Endodermal cell (in vitro differentiated cells): ENCODE results near the gene RPUSD4. TPM values are rescaled to one million over a fixed set of nuclear protein-coding genes. Genes with fewer than 3 reads are reported as not detected.

Source experiments
- DNase-seq: peaks from one replicate; pipeline ENCODE4 v3.0.0-alpha.2; 2017
- H3K27ac ChIP-seq: 2 replicates; pipeline ENCODE4 v1.5.1; 2013; ENCODE audit warnings: mild to moderate bottlenecking, low read depth, low read length, moderate library complexity
- H3K27me3 ChIP-seq: 2 replicates; pipeline ENCODE4 v1.6.1; 2013; ENCODE audit warnings: mild to moderate bottlenecking, low read length, moderate library complexity; ENCODE audit not compliant: insufficient read depth, control insufficient read depth, poor library complexity, severe bottlenecking
- H3K36me3 ChIP-seq: 2 replicates; pipeline ENCODE4 v1.7.0; 2013; ENCODE audit warnings: mild to moderate bottlenecking, low read length, moderate library complexity; ENCODE audit not compliant: control insufficient read depth, insufficient read depth
- H3K4me1 ChIP-seq: one replicate; pipeline ENCODE4 v1.7.0; 2013; ENCODE audit warnings: low read length; ENCODE audit not compliant: control insufficient read depth, insufficient read depth
- H3K4me3 ChIP-seq: 2 replicates; pipeline ENCODE4 v1.5.1; 2013; ENCODE audit warnings: mild to moderate bottlenecking, low read length, moderate library complexity
- H3K9ac ChIP-seq: 2 replicates; pipeline ENCODE4 v1.6.1; 2013; ENCODE audit warnings: mild to moderate bottlenecking, low read length, moderate library complexity; ENCODE audit not compliant: poor library complexity, severe bottlenecking; ENCODE audit errors: extremely low read depth
- H3K9me3 ChIP-seq: 2 replicates; pipeline ENCODE4 v1.6.1; 2013; ENCODE audit warnings: mild to moderate bottlenecking, low read length, moderate library complexity; ENCODE audit not compliant: control insufficient read depth
- H3K27ac Mint-ChIP-seq: 2 replicates; pipeline ENCODE4 v1.8.0; 2020; ENCODE audit warnings: mixed read lengths
- H3K27me3 Mint-ChIP-seq: 2 replicates; pipeline ENCODE4 v1.8.0; 2021; ENCODE audit warnings: mild to moderate bottlenecking, mixed read lengths; ENCODE audit not compliant: insufficient read depth
- H3K36me3 Mint-ChIP-seq: 2 replicates; pipeline ENCODE4 v1.8.0; 2020; ENCODE audit warnings: low read depth, mixed read lengths
- H3K4me1 Mint-ChIP-seq: 2 replicates; pipeline ENCODE4 v1.8.0; 2020; ENCODE audit warnings: mixed read lengths
- H3K4me3 Mint-ChIP-seq: 2 replicates; pipeline ENCODE4 v1.8.0; 2020; ENCODE audit warnings: mild to moderate bottlenecking, moderate library complexity, mixed read lengths
- H3K9me3 Mint-ChIP-seq: 2 replicates; pipeline ENCODE4 v1.8.0; 2020; ENCODE audit warnings: mild to moderate bottlenecking, mixed read lengths
- CTCF ChIP-seq: fragments of 200-600 bp; sonication (generic); conservative IDR thresholded peaks from 2 replicates; pipeline ENCODE4 v1.5.0; 2021; ENCODE audit warnings: antibody characterized with exemption, mild to moderate bottlenecking
- WGBS, 2 experiments: methylation state at CpG; one replicate each; pipeline versions ENCODE4 v1.1.5 to v1.1.7; 2013; ENCODE audit warnings: missing lambda C conversion rate in 2 of 2, mixed read lengths in 1 of 2; ENCODE audit not compliant: insufficient coverage in 1 of 2, insufficient read length in 1 of 2; 5-methylcytosine and 5-hydroxymethylcytosine counted together
- total RNA-seq, 2 donors: library from RNA; stranded (reverse); fragmentation: NEBNext Ultra II Directional in 1 of 2; extraction: Animal tissue kit (Norgen Biotek cat#: 25700) in 1 of 2; gene quantifications; 2 replicates in 1 of 2; 3 replicates in 1 of 2; pipeline ENCODE4 v1.2.1, GENCODE V29; 2021

The RPUSD4 gene
- total RNA-seq, 2 donors from 2014 or later = 36.8 to 37.7 TPM

GRCh38 chr11:126157326-126158030 is 54.0 kb downstream of the RPUSD4 start:
- H3K36me3 ChIP-seq = no peaks in the 10 kb centered on the region
- peaks cover 1% of the 10 kb centered on the region for H3K9me3 Mint-ChIP-seq
- no peak for TF ChIP-seq CTCF
- H3K27ac Mint-ChIP-seq = no peak overlapping the region
- H3K9ac ChIP-seq = no peak overlapping the region
- H3K27ac ChIP-seq = no peak overlapping the region
- H3K4me3 ChIP-seq = no peak overlapping the region
- no peak overlapping the region for H3K4me3 Mint-ChIP-seq
- no peak for DNase-seq
- H3K4me1 ChIP-seq = peaks cover 11% of the 10 kb centered on the region
- H3K4me1 Mint-ChIP-seq = peaks cover 10% of the 10 kb centered on the region
- peaks cover 20% of the 10 kb centered on the region for H3K27me3 ChIP-seq
- peaks cover 2% of the 10 kb centered on the region for H3K9me3 ChIP-seq
- WGBS, 2 experiments = 86 to 92% methylated on average over 3 to 7 of the region's 7 CpGs
- peaks cover 8% of the 10 kb centered on the region for H3K27me3 Mint-ChIP-seq
- H3K36me3 Mint-ChIP-seq = no peaks in the 10 kb centered on the region

GRCh38 chr11:126156814-126157213 is 54.6 kb downstream of the RPUSD4 start:
- Mint-ChIP-seq H3K27ac (no peak overlapping the region), H3K4me3 (no peak overlapping the region), H3K27me3 (peaks cover 8% of the 10 kb centered on the region), H3K4me1 (peaks cover 5% of the 10 kb centered on the region), H3K9me3 (peaks cover 7% of the 10 kb centered on the region), H3K36me3 (peaks cover 2% of the 10 kb centered on the region)
- Histone ChIP-seq H3K27me3 (peaks cover 16% of the 10 kb centered on the region), H3K9me3 (peaks cover 8% of the 10 kb centered on the region), H3K4me1 (peaks cover 11% of the 10 kb centered on the region), H3K4me3 (no peak overlapping the region), H3K27ac (no peak overlapping the region), H3K36me3 (no peaks in the 10 kb centered on the region), H3K9ac (no peak overlapping the region)
- no peak for TF ChIP-seq CTCF
- DNase-seq = no peak
- WGBS, 2 experiments = 90 to 93% methylated on average over 8 of the region's 8 CpGs

GRCh38 chr11:126155402-126156187 is 55.9 kb downstream of the RPUSD4 start:
- Histone ChIP-seq H3K36me3 (no peaks in the 10 kb centered on the region), H3K9me3 (peaks cover 10% of the 10 kb centered on the region), H3K9ac (no peak overlapping the region), H3K4me1 (peaks cover 11% of the 10 kb centered on the region), H3K4me3 (no peak overlapping the region), H3K27me3 (peaks cover 8% of the 10 kb centered on the region), H3K27ac (no peak overlapping the region)
- Mint-ChIP-seq H3K27ac (no peak overlapping the region), H3K36me3 (peaks cover 2% of the 10 kb centered on the region), H3K4me3 (no peak overlapping the region), H3K4me1 (peaks cover 5% of the 10 kb centered on the region), H3K9me3 (peaks cover 12% of the 10 kb centered on the region), H3K27me3 (peaks cover 6% of the 10 kb centered on the region)
- DNase-seq = no peak
- no peak for TF ChIP-seq CTCF
- 92 to 94% methylated on average over 25 to 28 of the region's 28 CpGs for WGBS, 2 experiments
